Omental fat pad (tissue), 4 donors: ENCODE measurements around the gene PSMA8. TPM values are rescaled to one million over a fixed set of nuclear protein-coding genes. Genes with fewer than 3 reads are reported as not detected.
"Not testable (repeated sequence)": the region's sequence is repeated elsewhere in the genome, so short reads cannot be mapped to it uniquely, and the experiment has no call there.

Experiments
- ATAC-seq: fragments of 150-250 bp; one replicate; pipeline ENCODE4 v1.9.1; 2016; ENCODE audit warnings: mild to moderate bottlenecking, moderate library complexity; ENCODE audit not compliant: low FRiP score
- DNase-seq: peaks from one replicate; pipeline ENCODE4 v3.0.0-alpha.2; 2019; ENCODE audit warnings: low spot score
- total RNA-seq, 4 donors: library from RNA; depleted of rRNA; stranded (reverse); fragments of >200 nt; gene quantifications; one replicate each; pipeline ENCODE4 v1.1.0, GENCODE V29; 2016
- TF ChIP-seq, protein P1 (sequence below), 3 donors: fragments of 450-650 bp; IDR thresholded peaks; one replicate each; pipeline ENCODE4 v1.5.1; 2016 to 2017; ENCODE audit warnings: antibody characterized with exemption in 3 of 3, mild to moderate bottlenecking in 3 of 3, moderate library complexity in 2 of 3

The PSMA8 gene
- total RNA-seq, 4 donors from 2014 or later: not detected

DNA sequence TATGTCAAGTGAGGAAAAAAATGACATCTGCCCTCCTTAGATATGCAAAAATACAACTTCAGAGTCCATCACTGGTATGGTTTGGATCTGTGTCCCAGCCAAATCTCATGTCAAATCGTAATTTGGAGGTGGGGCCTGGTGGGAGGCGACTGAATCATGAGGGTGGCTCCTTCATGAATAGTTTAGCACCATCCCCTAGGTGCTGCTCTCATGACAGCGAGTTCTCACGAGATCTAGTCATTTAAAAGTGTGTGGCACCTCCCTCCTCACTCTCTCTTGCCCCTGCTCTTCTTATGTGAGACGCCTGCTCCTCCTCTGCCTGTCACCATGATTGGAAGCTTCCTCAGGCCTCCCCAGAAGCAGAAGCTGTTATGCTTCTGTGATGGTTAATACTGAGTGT lies 5.9 kb upstream of the PSMA8 start:
- ATAC-seq: no peak
- TF ChIP-seq, protein P1, sequence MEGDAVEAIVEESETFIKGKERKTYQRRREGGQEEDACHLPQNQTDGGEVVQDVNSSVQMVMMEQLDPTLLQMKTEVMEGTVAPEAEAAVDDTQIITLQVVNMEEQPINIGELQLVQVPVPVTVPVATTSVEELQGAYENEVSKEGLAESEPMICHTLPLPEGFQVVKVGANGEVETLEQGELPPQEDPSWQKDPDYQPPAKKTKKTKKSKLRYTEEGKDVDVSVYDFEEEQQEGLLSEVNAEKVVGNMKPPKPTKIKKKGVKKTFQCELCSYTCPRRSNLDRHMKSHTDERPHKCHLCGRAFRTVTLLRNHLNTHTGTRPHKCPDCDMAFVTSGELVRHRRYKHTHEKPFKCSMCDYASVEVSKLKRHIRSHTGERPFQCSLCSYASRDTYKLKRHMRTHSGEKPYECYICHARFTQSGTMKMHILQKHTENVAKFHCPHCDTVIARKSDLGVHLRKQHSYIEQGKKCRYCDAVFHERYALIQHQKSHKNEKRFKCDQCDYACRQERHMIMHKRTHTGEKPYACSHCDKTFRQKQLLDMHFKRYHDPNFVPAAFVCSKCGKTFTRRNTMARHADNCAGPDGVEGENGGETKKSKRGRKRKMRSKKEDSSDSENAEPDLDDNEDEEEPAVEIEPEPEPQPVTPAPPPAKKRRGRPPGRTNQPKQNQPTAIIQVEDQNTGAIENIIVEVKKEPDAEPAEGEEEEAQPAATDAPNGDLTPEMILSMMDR (IDR thresholded peaks at IDR 0.05): no peak

DNA sequence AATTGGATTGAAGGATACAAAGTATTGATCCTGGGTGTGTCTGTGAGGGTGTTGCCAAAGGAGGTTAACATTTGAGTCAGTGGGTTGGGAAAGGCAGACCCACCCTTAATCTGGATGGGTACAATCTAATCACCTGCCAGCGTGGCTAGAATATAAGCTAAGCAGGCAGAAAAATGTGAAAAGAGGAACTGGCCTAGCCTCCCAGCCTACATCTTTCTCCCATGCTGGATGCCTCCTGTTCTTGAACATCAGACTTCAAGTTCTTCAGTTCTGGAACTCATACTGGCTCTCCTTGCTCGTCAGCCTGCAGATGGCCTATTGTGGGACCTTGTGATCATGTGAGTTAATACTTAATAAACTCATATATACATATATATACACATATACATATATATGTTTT lies 5.5 kb upstream of the PSMA8 start:
- ATAC-seq, DNase-seq: not testable (repeated sequence)

More for the DNA sequence above, 5.9 kb upstream of the PSMA8 start:
- no peak for DNase-seq

DNA sequence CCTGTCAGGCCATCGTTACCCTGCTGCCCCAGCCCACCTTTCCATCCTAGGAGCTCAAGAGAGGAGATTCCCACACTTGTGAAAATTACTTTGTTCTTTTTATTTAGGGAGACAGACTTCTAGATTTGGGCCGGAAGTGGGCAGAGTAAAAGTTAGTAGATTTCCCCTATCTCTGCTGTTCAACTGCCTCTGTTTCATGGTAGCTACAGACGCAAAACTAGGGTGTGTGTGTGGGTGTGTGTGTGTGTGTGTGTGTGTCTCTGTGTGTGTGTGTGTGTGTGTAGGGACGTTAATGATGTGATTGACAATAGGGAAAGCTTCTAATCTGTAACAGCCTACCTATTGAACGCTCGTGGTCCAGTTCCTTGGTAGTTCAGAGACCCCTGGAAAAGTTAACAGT lies 438 bp downstream of the PSMA8 start:
- DNase-seq (no peak), ATAC-seq (no peak)
- TF ChIP-seq, protein P1 (IDR thresholded peaks at IDR 0.05): no peak

DNA sequence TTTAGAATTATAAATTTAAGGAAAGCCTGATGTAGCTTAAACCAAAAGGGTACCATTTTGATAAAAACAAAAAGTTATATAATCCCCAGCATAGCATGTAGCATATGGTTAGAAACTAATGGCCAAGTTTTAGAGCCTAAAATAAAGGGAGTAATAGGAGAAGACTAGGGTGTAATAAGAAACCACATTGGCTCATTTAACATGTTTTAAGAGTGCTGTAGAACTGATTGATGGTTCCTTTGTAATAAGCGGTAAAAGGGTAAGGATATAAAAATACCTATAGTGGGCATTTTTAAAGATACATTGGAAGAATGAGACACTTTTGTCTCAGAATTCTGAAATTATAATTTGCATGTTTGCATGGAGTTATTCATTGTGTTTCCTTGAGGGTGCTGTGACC lies 1.9 kb downstream of the PSMA8 start:
- ATAC-seq: no peak
- TF ChIP-seq, protein P1 (IDR thresholded peaks at IDR 0.05): no peak

DNA sequence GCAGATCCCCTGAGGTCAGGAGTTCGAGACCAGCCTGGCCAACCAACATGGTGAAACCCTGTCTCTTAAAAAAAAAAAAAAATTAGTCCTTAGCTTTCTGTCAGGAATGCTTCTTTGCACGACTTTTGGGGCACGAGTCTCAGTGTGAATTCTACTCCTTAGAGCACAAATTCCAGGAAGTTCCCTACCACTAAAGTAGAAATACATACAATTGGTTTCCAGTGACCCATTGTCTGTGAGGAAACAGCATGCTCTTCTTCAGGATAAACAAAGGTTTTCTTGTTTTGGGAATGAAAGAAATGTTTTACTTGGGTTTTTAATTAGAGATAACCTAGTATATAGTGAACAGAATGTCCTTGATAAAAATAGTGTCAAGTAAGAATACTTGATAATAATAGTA lies 23.7 kb downstream of the PSMA8 start:
- no peak for ATAC-seq
- TF ChIP-seq, protein P1 (IDR thresholded peaks at IDR 0.05): no peak
- DNase-seq: no peak

More for the DNA sequence above, 1.9 kb downstream of the PSMA8 start:
- no peak for DNase-seq

DNA sequence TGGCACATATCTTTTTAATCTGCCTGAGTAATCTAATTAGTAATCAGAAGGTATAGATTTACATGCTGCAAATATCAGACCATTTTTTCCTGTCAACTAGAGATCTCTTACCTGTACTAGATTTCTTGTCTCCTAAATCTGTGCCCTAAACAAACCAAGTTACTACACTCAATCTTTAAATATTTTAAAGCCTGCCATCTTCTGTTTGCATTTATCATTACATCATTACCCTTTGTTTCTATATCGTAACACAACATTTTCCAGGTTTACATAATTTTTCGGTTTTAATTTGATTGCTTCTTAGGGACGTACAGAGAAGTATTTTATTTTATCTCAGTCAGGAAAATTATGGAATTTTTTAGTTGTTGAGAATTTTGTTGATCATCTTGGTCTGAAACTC lies 25.7 kb downstream of the PSMA8 start:
- no peak for ATAC-seq
- TF ChIP-seq, protein P1 (IDR thresholded peaks at IDR 0.05): no peak
- no peak for DNase-seq

DNA sequence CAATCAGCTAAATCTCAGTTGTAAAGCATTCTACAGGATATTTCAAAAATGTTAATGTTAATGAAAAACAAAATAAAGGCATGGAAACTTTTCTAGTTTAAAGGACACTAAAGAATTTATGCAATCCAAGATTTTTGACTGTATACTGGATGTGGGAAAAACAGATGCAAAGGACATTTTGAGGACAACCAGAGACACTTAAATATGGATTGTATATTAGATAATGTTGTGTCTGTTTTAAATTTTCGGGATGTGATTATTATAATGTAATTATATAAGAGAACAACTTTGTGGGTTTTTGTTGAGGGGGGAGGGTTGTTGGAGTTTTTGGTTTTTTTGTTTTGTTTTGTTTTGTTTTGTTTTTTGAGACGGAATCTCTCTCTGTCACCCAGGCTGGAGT lies 30.9 kb downstream of the PSMA8 start:
- TF ChIP-seq, protein P1 (IDR thresholded peaks at IDR 0.05): no peak
- DNase-seq (no peak), ATAC-seq (no peak)

DNA sequence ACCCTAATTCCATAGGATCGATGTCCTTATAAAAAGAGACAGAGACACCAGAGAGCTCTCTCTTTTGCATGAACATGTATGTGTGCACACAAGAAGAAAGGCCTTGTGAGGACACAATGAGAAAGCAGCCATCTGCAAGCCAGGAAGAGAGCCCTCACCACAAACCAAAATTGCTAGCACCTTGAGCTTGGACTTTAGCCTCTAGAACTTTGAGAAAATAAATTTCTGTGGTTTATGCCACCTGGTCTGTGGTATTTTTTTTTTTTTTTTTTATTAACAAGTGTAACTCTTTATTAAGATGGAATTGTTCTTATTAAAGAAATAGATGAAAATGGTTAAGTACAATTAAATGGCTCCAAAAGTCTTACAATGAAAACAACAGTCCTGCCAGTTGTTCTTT lies 33.9 kb downstream of the PSMA8 start:
- DNase-seq, ATAC-seq: not testable (repeated sequence)
